HG02970 (cell line): ENCODE results near the gene GTPBP10.
A peak's percentile ranks its signal among the peaks of the same experiment; 100 is the strongest.
"Not testable (repeated sequence)": the region's sequence is repeated elsewhere in the genome, so short reads cannot be mapped to it uniquely, and the experiment has no call there.

Source experiments
- ATAC-seq: cut with Tn5 transposase; IDR thresholded peaks from one replicate; pipeline ENCODE4 v1.9.1; 2021; ENCODE audit warnings: mild to moderate bottlenecking, moderate library complexity, moderate number of reproducible peaks; ENCODE audit not compliant: unreplicated experiment, low FRiP score

Gene GTPBP10

DNA sequence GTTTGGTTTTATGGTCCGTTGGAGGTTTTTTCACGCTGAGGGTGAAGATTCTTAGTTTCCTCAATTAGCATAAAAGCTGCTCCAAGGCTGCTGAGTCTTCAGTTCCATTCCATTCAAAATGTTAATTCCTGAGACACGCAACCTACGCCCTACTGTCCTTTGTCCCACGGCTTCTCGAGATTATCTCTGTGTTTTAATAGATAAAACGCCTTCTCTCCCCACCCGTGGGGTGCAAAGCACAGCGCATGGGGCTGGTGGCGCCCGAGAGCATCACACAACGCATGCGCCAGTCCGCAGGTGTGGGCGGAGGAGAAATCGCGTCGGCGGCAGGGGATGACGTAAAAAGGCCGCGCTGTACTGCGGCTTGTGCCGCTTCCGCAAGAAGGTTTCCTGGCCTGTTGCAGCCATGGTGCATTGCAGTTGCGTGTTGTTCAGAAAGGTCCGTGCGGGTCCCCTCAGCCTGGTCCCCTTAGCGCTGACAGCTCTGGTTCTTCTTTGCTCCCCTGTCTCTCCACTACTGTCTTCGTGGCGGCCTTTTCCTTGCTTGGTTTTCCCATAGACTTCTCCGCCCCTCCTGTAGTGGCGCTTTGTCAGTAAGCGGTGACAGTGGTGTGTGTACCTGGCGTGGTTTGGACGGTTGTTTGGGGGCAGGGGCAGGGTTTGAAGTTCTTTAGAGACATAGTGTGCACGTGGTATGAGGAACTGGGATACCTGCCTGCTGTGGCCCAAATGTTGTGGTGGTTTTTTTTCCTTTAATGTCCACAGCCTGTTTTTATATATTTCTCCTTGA is at the start of gene GTPBP10:
GTPBP10 (plus strand) TSS at position 381 of the 790 bp plus-strand sequence; CDS start at position 407, 26 bp downstream.
- ATAC-seq, result peak; percentile 98

DNA sequence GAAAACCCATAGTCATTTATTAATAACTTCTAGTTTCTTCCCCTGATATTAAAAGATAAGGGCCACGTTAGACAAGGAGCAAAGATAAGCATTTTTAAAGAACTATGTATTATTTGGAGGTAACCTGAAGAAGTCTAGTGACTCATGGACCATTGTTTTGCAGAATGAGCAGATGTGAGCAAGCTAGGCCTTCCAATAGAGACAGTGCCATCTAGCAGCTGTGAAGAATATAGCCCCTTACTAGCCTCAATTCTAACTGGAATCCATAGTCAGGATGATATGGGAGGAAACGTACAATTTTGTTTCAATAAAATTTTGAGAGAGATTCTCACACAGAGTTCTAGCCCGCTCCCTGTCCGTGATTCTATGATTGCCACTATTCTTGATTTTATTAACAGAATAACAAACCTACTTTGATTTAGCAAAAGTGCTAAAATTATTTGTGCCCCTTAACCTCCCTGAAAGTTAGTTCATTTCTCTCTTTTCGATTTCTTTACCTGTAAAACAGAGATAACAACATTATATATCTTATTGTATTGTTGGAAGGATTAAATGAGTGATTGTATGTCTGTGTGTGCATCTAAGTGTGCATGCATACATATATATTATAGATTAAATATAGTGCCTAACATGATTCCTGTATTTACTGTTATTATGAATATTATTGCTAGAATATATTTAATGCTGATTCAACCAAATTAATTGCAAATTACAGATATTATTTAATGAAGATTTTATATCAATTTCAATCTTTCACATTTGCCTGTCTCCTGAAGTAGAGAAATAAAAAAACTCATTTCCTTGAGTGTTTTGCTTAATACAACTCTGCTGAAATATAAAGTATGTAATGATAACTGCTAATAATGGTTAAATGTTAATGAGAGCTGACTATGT is 48.1 kb upstream of the GTPBP10 start:
- peak; percentile 80 for ATAC-seq

- ATAC-seq, result no peak
Measured at GRCh38 chr7:90303241-90303640, 43.3 kb upstream of the GTPBP10 start.

GRCh38 chr7:90309872-90310271 is 36.6 kb upstream of the GTPBP10 start:
- ATAC-seq, result no peak

DNA sequence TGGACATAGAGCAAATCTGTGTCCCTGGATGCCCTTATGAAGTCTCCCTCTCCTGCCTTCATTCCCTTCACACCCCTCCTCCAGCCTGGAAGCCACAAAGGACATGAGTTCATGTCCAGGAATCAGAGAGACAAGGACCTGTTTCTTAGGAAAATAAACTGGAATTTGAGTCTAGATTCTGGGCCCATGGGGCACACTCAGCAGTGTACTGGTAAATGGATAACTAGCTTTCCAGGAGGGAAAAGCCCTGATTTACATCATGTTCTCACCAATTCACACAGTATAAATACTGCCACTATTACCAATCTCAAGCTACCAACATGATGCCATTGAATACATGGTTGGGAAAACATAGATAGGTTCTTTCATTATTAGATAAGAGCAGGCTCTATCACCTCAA is 35.3 kb upstream of the GTPBP10 start:
- no peak for ATAC-seq

DNA sequence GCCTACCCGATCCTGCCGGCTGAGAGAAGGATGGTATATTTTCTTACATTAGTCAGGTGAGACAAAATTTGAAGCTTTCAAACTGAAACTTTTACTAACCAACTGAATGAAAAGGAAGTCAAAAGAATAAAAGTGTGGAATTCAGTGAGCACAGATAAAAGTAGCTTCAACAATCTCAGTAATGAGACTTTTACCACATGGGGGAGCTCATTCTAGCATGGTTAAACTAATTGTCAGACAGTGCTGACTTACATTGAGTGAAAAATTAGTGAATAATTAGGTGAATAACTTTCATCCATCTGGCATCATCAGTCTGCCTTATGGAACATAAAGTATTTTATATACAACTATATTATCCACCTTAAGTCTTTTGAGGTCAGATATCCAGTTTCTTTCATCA is 33.8 kb upstream of the GTPBP10 start:
- ATAC-seq, result no peak

DNA sequence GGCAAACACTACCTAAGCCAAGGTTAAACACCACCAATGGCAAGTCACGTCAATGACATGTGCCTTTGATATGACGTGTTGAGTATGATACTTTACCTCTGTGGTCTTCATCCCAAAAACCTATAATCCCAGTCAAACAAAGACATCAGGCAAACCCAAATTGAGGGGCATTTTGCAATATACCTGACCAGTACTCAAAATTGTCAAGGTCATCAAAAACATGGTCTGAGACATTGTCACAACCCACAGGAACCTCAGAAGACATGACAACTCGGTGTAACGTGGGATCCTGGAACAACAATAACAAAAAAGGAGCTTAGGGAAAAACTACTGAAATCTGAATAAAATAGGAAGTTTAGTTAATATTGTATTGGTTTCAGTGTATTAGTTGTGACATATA is 32.6 kb upstream of the GTPBP10 start:
- no peak for ATAC-seq

GRCh38 chr7:90320014-90320413 is 26.5 kb upstream of the GTPBP10 start:
- no peak for ATAC-seq

DNA sequence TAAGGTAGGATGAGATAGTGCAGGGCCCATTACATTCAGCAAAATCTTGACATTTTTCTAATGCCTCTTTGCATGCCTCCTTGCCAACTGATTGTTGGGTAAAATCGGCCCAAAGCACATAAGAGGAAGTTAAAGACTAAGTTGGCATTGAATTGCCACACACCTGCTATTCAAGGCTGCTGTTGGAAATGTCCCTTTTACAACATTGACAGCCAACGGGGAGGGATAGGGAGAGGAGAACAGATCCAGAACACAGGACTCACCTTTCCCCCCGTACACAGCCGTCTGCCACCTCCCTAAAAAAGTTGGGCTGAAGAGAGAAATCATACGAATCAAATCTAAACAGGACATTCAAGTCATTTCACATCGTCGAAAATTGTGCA is 26.1 kb upstream of the GTPBP10 start:
- no peak for ATAC-seq

GRCh38 chr7:90320801-90321494 is 25.6 kb upstream of the GTPBP10 start, which contains the start of gene FAM237B:
Gene FAM237B, minus strand, starts transcription at chr7:90321304. Its CDS starts 1,556 bp downstream, at chr7:90319748.
- no peak for ATAC-seq

GRCh38 chr7:90322837-90323236 is 23.7 kb upstream of the GTPBP10 start:
- no peak for ATAC-seq

- ATAC-seq, result no peak
Measured at GRCh38 chr7:90326500-90326899, 20.0 kb upstream of the GTPBP10 start.

GRCh38 chr7:90334193-90334843 is 12.2 kb upstream of the GTPBP10 start:
- no peak for ATAC-seq

GRCh38 chr7:90334926-90335325 is 11.6 kb upstream of the GTPBP10 start:
- not testable (repeated sequence) for ATAC-seq

GRCh38 chr7:90337106-90337505 is 9.4 kb upstream of the GTPBP10 start:
- no peak for ATAC-seq

- ATAC-seq, result no peak
Measured at GRCh38 chr7:90345016-90345415, 1.5 kb upstream of the GTPBP10 start.

DNA sequence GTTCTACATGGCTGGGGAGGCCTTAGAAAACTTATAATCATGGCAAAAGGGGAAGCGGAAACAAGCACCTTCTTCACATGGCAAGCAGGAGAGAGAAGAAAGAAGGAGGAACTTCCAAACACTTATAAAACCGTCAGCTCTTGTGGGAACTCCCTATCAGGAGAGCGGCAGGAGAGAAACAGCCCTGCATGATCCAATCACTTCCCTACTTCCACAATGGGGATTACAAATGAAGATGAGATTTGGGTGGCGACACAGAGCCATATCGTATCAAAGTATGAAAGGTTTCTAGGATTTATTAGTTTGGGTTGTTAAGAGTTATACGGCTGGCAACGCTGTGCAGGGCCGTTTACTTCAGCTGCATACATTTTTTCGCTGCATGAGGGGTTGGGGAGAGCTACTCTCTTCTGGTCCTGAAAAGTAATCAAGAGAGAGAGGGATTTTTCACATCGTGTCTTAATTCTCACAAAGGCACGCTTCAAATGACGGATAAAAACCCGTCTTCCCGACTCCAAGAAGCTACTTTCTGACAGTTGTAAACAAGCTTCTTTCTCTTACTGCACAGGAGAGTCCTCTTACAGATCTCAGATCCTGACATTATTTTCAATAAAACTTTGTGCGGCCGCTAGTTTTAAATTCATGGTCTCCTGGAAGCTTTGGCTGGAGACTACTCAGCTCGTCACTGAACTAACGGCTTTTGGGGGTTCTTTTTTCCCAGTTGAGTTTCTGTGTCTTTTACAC is 751 bp upstream of the GTPBP10 start:
- ATAC-seq, result no peak

DNA sequence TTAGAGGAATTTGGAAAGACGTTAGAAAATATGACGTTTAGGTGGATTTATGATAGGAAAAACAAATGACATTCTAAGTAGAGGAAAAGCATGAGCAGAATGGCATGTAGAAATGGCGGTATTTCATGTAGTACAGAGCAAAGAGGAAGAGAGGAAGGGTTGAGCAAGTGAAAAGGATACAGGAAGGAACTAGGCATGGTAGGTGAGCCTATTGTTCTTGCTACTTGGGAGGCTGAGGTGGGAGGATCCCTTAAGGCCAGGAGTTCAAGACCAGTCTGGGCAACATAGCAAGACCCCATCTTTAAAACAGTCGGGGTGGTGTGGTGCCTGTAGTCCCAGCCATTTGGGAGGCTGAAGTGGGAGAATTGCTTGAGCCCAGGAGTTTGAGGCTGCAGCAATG is 1.2 kb downstream of the GTPBP10 start:
- ATAC-seq, result no peak

GRCh38 chr7:90349305-90349704 is 2.8 kb downstream of the GTPBP10 start:
- no peak for ATAC-seq

DNA sequence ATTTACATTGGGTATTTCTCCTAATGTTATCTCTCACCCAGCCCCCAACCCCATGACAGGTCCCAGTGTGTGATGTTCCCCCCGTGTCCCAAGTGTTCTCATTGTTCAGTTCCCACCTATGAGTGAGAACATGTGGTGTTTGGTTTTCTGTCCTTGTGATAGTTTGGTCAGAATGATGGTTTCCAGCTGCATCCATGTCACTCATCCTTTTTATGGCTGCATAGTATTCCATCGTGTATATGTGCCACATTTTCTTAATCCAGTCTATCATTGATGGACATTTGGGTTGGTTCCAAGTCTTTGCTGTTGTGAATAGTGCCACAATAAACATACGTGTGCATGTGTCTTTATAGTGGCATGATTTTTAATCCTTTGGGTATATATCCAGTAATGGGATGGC is 3.5 kb downstream of the GTPBP10 start:
- ATAC-seq, result not testable (repeated sequence)
